Measurements from ENCODE around the gene RAB11FIP3.
"Not testable (repeated sequence)": the region's sequence is repeated elsewhere in the genome, so short reads cannot be mapped to it uniquely, and the experiment has no call there.

The RAB11FIP3 gene

DNA sequence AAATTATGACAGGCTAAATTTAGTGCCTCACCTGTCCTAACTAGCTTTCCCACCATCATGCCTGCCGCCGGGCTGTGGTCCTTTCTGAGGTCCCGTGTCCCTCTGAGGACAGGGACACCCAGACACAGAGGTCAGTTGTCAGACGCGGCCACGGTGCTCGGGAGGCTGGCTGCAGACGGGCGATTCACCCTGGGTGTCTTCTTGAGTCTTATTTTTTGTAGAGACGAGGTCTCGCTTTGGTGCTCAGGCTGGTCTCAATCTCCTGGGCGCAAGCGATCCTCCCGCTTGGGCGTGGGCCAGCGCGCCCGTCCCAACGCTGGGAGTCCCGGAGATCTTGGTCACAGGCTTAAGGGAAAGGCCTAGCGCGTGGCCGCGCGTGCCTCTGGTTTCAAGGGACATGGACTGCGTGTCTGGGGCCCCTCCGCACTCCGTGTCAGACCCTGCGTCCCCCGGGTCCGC is 797 bp upstream of the RAB11FIP3 start:
- DNase-seq = no peak

DNA sequence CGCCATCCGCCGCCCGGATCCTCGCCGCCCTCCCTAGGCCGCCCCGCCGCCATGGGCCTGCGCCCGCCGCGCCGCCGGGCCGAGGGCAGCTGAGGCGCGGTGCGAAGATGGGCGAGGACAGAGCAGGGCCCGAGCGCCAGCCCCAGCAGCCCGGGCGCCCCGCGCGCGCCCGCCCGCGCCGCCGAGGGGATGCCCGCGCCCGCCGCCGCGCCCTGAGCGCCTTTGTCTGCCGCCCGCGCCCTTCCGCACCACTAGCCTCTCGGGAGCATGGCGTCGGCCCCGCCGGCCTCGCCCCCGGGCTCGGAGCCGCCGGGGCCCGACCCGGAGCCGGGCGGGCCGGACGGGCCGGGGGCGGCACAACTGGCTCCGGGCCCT is 278 bp downstream of the RAB11FIP3 start:
- no peak for DNase-seq

- no peak for DNase-seq
Observed at GRCh38 chr16:426115-426905, 861 bp downstream of the RAB11FIP3 start.

GRCh38 chr16:426906-427249 is 1.4 kb downstream of the RAB11FIP3 start:
- DNase-seq = no peak

DNA sequence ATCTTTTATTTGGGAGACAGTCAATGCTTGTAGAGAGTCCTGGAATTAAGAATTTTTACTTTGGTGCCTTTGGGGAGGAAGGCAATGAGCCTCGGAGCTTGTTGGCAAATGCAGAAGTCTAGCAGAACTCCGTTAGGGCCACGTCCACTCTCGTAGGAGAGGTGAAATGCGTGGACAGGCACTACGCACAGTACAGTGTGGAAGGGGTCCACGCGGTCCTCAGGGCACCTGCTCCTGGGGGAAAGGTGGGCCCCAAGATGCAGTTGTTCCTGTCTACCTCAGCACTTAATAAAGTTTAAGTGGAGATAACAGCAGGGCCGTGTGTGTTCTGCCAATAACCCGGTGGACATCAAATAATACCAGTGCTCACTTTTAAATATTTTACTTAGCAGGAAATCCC is 1.8 kb downstream of the RAB11FIP3 start:
- DNase-seq = no peak

DNA sequence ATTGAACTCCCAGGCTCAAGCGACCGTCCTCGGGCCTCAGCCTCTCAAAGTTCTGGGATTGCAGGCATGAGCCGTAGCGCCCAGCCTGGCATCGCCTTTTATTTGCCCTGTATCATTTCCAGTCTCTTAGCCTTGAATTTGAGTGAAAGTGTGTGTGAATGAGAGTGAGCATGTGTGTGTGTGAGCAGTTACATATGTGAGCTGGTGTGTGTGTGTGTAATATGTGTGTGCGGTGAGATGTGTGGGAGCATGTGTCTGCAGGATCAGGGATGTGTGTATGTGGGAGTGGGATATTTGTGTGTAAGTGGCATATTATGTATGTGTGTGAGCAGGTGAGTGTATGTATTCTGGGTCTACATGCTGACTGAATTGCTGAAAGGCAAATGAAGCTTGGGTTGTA is 5.5 kb downstream of the RAB11FIP3 start:
- no peak for DNase-seq

GRCh38 chr16:440627-441026 is 15.2 kb downstream of the RAB11FIP3 start:
- no peak for DNase-seq

GRCh38 chr16:441447-441846 is 16.0 kb downstream of the RAB11FIP3 start:
- no peak for DNase-seq

- DNase-seq = no peak
Observed at GRCh38 chr16:442976-443375, 17.5 kb downstream of the RAB11FIP3 start.

DNA sequence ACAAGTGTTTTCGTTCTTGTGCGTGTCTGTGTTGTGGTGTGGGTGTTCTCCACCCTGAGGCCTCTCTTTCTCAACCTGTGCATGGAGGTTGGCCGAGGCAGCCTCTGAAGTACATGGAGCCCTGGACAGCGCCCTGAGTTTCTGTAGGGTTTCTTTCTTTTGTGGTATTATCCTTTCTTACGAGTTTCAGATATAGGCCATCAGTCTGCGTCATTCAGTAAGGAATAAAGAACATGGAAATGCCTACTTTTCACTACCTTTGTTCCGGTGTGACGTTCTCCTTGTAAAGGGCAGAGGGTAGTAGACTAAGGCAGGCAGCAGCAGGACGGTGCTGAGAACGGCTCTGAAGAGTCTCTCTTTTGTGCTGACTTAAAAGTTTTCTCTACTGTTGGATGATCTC is 18.6 kb downstream of the RAB11FIP3 start:
- no peak for DNase-seq

DNA sequence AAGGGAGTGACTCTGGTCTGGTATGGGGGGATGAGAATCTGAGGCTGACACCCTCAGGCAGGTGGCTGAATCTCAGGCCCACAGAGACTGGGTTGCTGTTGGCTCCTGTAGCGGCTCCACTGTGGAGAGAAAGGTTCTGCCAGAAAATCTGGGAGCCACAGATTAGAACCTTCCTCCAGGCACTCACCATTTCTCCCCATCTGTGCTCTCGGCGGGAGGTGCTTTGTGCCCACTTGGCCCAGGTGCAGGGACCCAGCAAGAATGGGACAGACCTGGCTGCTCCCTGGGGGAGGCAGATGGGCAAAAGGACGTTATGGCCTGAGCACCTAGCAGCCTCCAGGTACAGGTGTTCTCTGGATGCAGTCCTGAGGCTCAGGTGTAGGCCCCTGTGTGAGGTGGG is 20.1 kb downstream of the RAB11FIP3 start:
- no peak for DNase-seq

DNA sequence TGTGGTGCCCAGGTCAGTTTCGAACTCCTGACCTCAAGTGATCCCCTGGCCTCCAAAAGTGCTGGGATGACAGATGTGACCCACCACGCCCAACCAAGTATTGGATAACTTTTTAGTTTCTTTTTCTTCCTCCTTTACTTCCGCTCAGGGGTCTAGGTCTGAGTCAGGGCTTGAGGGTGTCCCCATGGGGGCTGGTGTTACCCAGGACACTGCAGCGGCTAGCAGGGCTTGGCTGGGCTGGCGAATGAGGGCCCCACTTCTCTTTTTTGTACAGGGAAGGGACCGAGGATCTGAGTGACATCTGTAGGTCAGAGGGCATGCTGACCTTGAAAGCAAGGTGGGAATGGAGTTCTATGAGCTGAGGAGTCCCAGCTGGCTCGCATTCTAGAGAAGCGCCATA is 24.9 kb downstream of the RAB11FIP3 start:
- DNase-seq = no peak

DNA sequence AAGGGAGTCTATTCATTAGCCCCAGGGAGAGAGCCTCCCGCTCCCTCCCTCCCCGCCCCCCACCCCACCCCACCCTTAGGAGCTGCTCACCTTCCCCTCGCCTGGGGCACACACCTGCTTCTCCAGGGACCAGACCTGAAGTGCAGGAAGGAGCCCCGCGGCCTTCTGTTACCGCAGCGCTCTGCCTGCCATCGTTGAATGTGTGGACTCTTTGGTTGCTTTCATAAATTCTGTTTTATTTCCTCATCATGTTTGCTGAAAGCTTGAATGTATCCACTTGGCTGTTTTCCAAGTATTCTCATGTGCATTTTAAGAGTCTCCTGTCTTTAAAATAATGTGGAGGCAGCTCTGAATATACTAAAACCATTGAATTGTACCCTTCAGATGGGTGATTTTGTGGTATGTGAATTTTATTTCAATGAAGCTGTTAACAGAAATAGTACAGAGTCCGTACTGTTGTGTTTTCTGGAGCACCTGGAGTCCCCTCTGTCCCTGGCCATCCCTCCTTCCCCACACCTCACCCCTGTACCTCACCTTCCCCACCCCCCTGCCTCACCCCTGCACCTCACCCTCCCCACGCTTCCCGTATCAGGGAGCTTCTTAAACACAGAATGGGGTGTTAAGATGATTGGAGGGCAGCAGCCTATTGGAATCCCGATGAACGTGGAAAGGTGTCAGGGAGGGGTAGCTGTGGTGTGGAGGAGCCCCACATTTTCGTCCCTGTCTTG is 25.5 kb downstream of the RAB11FIP3 start:
- no peak for DNase-seq

- no peak for DNase-seq
Observed at GRCh38 chr16:454397-454940, 29.0 kb downstream of the RAB11FIP3 start.

GRCh38 chr16:455453-455852 is 30.0 kb downstream of the RAB11FIP3 start:
- no peak for DNase-seq

- no peak for DNase-seq
Observed at GRCh38 chr16:456891-457483, 31.5 kb downstream of the RAB11FIP3 start.

GRCh38 chr16:457732-458400 is 32.4 kb downstream of the RAB11FIP3 start:
- DNase-seq = no peak

DNA sequence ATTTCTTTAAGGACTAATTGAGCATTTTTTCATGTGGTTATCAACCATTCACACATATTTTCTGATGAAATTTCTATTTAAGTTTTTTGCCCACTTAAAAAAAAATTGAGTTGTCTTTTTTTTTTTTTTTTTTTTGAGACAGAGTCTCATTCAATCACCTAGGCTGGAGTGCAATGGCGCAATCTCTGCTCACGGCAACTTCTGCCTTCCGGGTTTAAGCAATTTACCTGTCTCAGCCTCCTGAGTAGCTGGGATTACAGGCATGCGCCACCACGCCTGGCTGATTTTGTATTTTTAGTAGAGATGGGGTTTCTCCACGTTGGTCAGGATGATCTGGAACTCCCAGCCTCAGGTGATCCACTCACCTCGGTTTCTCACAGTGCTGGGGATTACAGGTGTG is 34.3 kb downstream of the RAB11FIP3 start:
- no peak for DNase-seq

GRCh38 chr16:460787-461186 is 35.3 kb downstream of the RAB11FIP3 start:
- no peak for DNase-seq

DNA sequence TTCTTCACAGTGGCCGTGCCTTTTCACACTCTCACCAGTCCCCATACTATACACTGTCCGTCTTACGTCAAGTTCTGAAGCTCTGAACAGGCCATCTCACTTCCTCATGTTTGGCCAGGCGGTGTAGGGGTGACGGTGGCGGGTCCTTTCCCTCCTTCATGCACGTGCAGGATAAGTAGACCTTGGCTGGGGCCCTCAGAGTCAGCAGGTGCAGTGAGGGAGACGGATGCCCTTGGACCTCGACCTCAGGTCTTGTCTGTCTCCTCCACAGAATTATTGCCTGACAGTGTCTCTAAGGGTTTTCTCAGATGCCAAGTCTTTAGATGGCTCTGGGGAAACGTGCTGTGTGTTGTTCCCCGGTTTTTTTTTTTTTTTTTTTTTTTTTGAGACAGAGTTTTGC is 37.6 kb downstream of the RAB11FIP3 start:
- no peak for DNase-seq

DNA sequence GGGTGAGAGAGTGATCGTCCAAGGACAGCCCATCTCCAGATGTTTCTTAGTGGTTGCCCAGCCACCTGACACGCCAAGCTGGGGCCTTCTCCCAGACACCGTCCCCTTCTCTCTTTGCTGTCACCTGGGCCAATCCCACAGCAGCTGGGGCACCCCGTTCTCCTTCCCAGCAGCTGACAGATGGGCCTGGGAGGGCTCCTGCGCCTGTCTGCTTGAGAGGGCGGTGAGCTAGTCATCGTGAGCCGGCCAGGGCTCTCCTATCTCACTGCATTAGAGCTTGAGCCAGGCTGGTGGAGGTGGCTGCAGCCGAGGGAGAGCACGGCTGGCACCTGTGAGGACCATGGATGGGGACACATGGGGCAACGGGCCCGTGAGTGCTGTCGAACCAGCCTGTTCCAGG is 41.2 kb downstream of the RAB11FIP3 start:
- no peak for DNase-seq

GRCh38 chr16:467249-467871 is 41.9 kb downstream of the RAB11FIP3 start:
- not testable (repeated sequence) for DNase-seq

Measured in fibroblast of upper back skin (primary cell).